HepG2 (cell line): Measurements from ENCODE around the gene SMYD2. TPM values are rescaled to one million over a fixed set of nuclear protein-coding genes. Genes with fewer than 3 reads are reported as not detected.

Experiments
- BCL6 ChIP-seq: IDR thresholded peaks from 2 replicates; pipeline ENCODE4 v1.6.1; 2016; ENCODE audit warnings: missing genetic modification reagents, missing compliant biosample characterization
- CBFB ChIP-seq: sonication (generic); formaldehyde crosslinking; IDR thresholded peaks from 2 replicates; pipeline ENCODE4 v1.4.0; 2020; ENCODE audit warnings: missing genetic modification reagents
- CEBPG ChIP-seq: IDR thresholded peaks from 2 replicates; pipeline ENCODE4 v1.6.1; 2016
- HNF4A ChIP-seq: sonication (generic); formaldehyde crosslinking; IDR thresholded peaks from 2 replicates; pipeline ENCODE4 v1.4.0; 2020; ENCODE audit warnings: missing genetic modification reagents
- NR2F1 ChIP-seq, 2 experiments: fragments of 450-650 bp in 1 of 2; formaldehyde crosslinking in 1 of 2; IDR thresholded peaks; 2 replicates each; pipeline versions ENCODE4 v1.5.0 to v1.6.1; 2016 to 2020; ENCODE audit warnings: mild to moderate bottlenecking in 1 of 2, missing compliant biosample characterization in 1 of 2, missing genetic modification reagents in 1 of 2, moderate library complexity in 1 of 2
- SOX13 ChIP-seq, 3 experiments: fragments of 450-650 bp in 1 of 3; sonication (generic) in 1 of 3; formaldehyde crosslinking in 1 of 3; IDR thresholded peaks in 2 of 3; conservative IDR thresholded peaks in 1 of 3; 2 replicates each; pipeline versions ENCODE4 v1.5.0 to v1.6.1; 2016 to 2020; ENCODE audit warnings: antibody characterized with exemption in 1 of 3, mild to moderate bottlenecking in 1 of 3, missing compliant biosample characterization in 1 of 3, missing genetic modification reagents in 1 of 3, moderate library complexity in 1 of 3
- SOX6 ChIP-seq, 2 experiments: fragments of 450-650 bp in 1 of 2; sonication (generic) in 1 of 2; formaldehyde crosslinking in 1 of 2; IDR thresholded peaks; 2 replicates each; pipeline versions ENCODE4 v1.4.0 to v1.6.1; 2017 to 2020; ENCODE audit warnings: antibody characterized with exemption in 1 of 2, mild to moderate bottlenecking in 1 of 2, missing genetic modification reagents in 1 of 2
- TBL1XR1 ChIP-seq: fragments of 150-350 bp; IDR thresholded peaks from 2 replicates; pipeline ENCODE4 v1.6.1; 2014; ENCODE audit warnings: borderline replicate concordance, low read length; ENCODE audit not compliant: partially characterized antibody
- ZNF614 ChIP-seq: IDR thresholded peaks from 2 replicates; pipeline ENCODE4 v1.6.1; 2018; ENCODE audit warnings: missing biosample characterization, missing genetic modification reagents, inconsistent platforms, borderline replicate concordance
- polyA plus RNA-seq, 8 experiments: library from polyadenylated mRNA; depleted of rRNA in 3 of 8; stranded (reverse) in 7 of 8; unstranded in 1 of 8; fragments of >200 nt; fragmentation: Illumina TruSeq in 4 of 8; extraction: Trizol in 4 of 8; gene quantifications; 2 replicates each; pipeline versions ENCODE4 v1.2.1 to v1.2.3, GENCODE V29; 2011 to 2016; ENCODE audit warnings: low read depth in 4 of 8, missing spikeins in 1 of 8, mixed read lengths in 1 of 8; ENCODE audit not compliant: insufficient read depth in 1 of 8
- total RNA-seq, 5 experiments: library from RNA; depleted of rRNA; stranded (reverse); fragments of >200 nt; fragmentation: Illumina TruSeq; extraction: Trizol; gene quantifications; 2 replicates each; pipeline ENCODE4 v1.2.3, GENCODE V29; 2016; ENCODE audit warnings: low read depth in 1 of 5
- TF ChIP-seq, protein P1 (sequence below): IDR thresholded peaks from 2 replicates; pipeline ENCODE4 v1.4.0; 2020; ENCODE audit warnings: mild to moderate bottlenecking, missing genetic modification reagents
- TF ChIP-seq, protein P2 (sequence below): sonication (generic); formaldehyde crosslinking; IDR thresholded peaks from 2 replicates; pipeline ENCODE4 v1.5.1; 2020; ENCODE audit warnings: missing genetic modification reagents, mild to moderate bottlenecking, borderline replicate concordance
- TF ChIP-seq, protein P3 (sequence below): sonication (generic); formaldehyde crosslinking; conservative IDR thresholded peaks from 2 replicates; pipeline ENCODE4 v1.8.1; 2023; ENCODE audit warnings: missing genetic modification reagents

SMYD2 gene
- total and polyA plus RNA-seq, 2 of the 13 experiments (the other 11 are each of a cell fraction or from before 2014, with no cell fraction given): 72.7 to 139 TPM

DNA sequence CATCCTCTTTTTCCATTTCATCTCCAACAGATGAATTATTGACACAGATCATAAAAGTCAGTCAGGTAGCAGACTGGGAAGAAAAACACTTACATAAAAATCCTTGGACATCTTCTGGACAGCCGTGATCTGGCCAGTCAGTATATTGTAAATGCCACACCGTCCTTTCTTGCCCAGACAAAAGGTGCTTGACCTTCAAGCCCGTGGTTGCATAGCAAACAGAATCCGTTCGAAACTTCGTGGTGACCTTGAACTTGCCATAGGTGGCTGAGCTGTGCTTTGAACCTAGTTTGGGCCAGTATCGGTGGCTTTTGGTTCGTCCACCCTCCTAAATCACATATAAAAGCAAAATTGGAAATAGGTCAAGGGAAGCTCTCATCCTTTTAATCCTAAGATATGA lies 88.4 kb downstream of the SMYD2 start (continued):
- TF ChIP-seq, protein P1, sequence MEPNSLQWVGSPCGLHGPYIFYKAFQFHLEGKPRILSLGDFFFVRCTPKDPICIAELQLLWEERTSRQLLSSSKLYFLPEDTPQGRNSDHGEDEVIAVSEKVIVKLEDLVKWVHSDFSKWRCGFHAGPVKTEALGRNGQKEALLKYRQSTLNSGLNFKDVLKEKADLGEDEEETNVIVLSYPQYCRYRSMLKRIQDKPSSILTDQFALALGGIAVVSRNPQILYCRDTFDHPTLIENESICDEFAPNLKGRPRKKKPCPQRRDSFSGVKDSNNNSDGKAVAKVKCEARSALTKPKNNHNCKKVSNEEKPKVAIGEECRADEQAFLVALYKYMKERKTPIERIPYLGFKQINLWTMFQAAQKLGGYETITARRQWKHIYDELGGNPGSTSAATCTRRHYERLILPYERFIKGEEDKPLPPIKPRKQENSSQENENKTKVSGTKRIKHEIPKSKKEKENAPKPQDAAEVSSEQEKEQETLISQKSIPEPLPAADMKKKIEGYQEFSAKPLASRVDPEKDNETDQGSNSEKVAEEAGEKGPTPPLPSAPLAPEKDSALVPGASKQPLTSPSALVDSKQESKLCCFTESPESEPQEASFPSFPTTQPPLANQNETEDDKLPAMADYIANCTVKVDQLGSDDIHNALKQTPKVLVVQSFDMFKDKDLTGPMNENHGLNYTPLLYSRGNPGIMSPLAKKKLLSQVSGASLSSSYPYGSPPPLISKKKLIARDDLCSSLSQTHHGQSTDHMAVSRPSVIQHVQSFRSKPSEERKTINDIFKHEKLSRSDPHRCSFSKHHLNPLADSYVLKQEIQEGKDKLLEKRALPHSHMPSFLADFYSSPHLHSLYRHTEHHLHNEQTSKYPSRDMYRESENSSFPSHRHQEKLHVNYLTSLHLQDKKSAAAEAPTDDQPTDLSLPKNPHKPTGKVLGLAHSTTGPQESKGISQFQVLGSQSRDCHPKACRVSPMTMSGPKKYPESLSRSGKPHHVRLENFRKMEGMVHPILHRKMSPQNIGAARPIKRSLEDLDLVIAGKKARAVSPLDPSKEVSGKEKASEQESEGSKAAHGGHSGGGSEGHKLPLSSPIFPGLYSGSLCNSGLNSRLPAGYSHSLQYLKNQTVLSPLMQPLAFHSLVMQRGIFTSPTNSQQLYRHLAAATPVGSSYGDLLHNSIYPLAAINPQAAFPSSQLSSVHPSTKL (CRISPR knock-in tag): peak; percentile 57
- TF ChIP-seq, protein P2, sequence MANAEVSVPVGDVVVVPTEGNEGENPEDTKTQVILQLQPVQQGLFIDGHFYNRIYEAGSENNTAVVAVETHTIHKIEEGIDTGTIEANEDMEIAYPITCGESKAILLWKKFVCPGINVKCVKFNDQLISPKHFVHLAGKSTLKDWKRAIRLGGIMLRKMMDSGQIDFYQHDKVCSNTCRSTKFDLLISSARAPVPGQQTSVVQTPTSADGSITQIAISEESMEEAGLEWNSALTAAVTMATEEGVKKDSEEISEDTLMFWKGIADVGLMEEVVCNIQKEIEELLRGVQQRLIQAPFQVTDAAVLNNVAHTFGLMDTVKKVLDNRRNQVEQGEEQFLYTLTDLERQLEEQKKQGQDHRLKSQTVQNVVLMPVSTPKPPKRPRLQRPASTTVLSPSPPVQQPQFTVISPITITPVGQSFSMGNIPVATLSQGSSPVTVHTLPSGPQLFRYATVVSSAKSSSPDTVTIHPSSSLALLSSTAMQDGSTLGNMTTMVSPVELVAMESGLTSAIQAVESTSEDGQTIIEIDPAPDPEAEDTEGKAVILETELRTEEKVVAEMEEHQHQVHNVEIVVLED (CRISPR knock-in tag): no peak
- TF ChIP-seq BCL6 (CRISPR knock-in tag): peak; percentile 83
- TF ChIP-seq ZNF614 (CRISPR knock-in tag): no peak
- no peak for TF ChIP-seq SOX13 (IDR thresholded peaks at IDR 0.05)
- TF ChIP-seq SOX13 (CRISPR knock-in tag; conservative IDR thresholded peaks at IDR 0.05 in 1 of 2, IDR thresholded peaks at IDR 0.05 in 1 of 2): peak in 1 of 2 experiments; percentile 32; a peak in 1 of 4 replicates
- TF ChIP-seq TBL1XR1: peak; percentile 50
- no peak for TF ChIP-seq CEBPG (CRISPR knock-in tag)
- TF ChIP-seq SOX6 (IDR thresholded peaks at IDR 0.05): no peak
- peak; percentile 27; the same call in 1 of the 2 replicates for TF ChIP-seq SOX6 (CRISPR knock-in tag; IDR thresholded peaks at IDR 0.05)
- TF ChIP-seq HNF4A: peak; percentile 39; the same call in 1 of the 2 replicates
- TF ChIP-seq, protein P3, sequence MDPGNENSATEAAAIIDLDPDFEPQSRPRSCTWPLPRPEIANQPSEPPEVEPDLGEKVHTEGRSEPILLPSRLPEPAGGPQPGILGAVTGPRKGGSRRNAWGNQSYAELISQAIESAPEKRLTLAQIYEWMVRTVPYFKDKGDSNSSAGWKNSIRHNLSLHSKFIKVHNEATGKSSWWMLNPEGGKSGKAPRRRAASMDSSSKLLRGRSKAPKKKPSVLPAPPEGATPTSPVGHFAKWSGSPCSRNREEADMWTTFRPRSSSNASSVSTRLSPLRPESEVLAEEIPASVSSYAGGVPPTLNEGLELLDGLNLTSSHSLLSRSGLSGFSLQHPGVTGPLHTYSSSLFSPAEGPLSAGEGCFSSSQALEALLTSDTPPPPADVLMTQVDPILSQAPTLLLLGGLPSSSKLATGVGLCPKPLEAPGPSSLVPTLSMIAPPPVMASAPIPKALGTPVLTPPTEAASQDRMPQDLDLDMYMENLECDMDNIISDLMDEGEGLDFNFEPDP (CRISPR knock-in tag): no peak
- no peak for TF ChIP-seq CBFB (CRISPR knock-in tag)
- TF ChIP-seq NR2F1 (CRISPR knock-in tag; IDR thresholded peaks at IDR 0.05): peak in 1 of 2 experiments; percentile 48; a peak in 2 of 4 replicates
